Activated T-helper 1 cell treated with anti-CD3 and anti-CD28 coated beads, Interleukin-2, amount 50 U/mL, for 16 hours (primary cell): Measurements from ENCODE around the gene KISS1R.
A peak's percentile ranks its signal among the peaks of the same experiment; 100 is the strongest.
"Not testable (repeated sequence)": the region's sequence is repeated elsewhere in the genome, so short reads cannot be mapped to it uniquely, and the experiment has no call there.

ENCODE experiments used
- DNase-seq, 2 donors: peaks; one replicate each; pipeline ENCODE4 v3.0.0-alpha.2; 2020; ENCODE audit warnings: low read depth in 1 of 2, low spot score in 1 of 2

The KISS1R gene

DNA sequence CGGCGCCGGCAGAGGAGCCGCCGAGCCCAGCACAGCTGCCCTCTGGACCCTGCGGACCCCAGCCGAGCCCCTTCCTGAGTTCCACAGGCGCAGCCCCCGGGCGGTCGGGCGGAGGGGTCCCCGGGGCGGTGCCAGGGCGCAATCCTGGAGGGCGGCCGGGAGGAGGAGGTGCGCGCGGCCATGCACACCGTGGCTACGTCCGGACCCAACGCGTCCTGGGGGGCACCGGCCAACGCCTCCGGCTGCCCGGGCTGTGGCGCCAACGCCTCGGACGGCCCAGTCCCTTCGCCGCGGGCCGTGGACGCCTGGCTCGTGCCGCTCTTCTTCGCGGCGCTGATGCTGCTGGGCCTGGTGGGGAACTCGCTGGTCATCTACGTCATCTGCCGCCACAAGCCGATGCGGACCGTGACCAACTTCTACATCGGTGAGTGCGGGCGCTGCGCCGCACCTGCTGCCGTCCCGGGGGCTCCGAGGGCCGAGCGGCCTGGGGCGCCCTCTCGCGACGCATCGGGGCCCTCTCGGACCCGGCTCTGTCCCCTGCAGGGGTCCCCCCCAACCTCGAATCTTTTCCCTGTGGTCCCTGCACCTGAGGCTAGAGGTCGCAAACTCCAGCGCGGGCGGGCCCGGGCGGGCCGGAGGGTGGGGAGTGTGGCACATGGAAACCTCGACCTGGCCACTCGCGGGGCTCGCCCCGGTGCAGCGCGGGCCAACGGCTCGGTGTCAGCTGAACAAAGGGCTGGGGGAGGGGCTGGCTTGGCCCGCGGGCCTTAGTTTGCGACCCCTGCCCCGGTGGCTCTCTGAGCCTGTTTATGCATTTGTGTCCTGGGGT, at the start of gene KISS1R:
TSS of gene KISS1R (plus strand) at position 11 of the 829 bp plus-strand sequence. CDS start at position 181, 170 bp downstream.
- DNase-seq = no peak

DNA sequence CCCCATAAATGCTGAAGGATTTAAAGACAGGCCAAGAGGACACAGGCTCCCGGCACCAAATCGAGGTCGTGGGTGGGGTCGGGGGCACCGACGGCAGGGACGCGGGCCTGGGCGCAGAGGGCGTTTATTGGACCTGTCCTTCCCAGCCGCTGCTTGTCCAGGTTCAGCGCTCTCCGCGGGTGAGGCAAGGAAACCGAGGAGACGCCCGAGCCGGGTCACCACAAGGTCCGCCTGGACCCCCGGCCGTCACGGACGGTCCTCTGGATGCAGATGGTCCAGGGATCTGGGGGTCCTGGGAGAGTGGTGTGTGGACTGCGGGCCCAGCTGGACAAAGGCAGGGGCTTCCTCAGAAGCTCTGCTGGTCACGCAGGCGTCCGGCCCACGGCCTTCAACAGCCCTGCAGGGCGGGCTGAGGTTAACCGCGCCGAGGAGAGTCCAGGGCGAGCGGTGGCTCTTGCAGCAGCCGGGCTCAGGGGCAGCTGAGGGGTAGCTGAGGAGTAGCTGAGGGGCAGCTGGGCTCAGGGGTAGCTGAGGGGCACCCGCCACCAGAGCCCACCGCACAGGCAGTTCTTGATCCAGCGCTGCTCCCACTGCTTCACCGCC, 49.2 kb upstream of the KISS1R start:
- DNase-seq = no peak

DNA sequence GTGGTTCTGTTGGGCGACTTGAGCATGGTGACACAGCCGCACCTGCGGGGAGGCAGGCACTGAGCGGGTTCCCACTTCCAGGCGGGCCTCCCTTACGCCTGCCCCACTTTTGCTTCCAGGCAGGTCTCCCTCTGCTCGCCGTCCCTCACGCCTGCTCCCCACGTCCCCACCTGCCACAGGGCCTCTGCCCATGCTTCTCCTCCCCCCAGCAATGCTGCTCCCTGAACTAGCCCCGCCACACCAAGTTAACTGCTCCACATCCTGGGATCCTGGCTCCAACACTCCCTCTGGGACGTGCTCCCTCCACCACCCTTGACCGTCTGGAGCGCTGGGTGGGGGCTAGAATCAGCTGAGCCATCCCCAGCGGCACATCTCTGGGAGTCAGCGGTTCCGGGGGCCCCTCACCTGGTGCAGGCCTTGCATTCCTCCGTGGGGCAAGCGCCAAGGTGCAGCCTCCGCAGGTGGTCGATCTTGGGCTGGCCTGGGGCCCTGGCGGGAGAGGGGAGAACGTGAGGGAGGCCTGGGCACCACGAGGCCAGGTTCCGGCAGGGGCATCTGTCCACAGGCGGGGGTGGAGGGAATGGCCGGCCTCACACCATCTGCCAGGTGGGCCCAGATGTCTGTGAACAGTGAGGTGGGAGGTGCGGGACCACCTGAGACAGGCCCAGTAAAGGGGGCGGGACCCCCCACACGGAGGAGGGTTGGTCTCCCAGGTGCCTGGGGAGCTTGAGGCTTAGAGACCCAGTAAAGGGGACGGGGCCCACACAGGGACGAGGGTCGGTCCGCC, 48.5 kb upstream of the KISS1R start:
- DNase-seq = no peak

DNA sequence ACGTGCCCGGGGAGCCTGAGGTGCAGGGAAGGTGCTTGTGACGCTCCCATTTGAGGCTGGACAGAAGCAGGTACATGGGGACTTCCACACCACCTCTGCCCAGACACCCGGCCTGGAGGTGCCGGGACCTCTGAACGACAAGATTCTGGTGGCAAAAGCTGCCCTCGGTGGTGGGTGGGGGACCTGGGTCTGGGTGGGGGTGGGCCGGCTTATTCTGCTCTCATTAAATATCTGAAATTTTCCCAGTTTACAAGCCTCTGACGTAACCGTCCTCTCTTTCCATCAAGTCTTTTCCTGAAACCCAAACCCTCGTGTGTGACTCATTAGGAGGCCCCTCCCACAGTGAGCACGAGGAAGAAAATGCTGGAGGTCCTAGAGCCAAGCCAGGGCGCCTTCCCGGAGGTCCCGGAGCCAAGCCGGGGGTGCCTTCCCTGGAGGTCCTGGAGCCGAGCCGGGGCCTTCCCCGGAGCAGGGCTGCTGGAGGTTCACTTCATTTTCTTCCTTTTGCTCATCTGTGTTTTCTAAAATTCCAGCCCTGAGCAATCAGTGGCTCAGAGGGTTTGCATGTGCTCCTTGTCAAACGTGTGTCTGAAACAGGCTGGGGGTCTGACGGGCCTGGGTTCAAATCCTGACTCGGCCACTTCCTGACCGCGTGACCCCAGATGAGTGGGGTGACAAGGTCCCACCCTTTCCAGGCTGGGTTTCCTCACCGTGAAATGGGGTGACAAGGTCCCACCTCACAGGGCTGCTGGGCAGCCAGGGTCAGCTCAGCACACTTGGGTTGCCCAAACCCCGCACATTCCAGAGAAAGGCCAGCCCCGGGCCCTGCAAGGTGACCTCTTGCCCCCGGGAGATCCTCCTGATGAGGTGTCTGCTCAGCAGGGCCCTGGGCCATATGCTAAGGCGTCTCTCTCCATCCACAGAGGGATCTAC, 47.6 kb upstream of the KISS1R start:
- DNase-seq = no peak

DNA sequence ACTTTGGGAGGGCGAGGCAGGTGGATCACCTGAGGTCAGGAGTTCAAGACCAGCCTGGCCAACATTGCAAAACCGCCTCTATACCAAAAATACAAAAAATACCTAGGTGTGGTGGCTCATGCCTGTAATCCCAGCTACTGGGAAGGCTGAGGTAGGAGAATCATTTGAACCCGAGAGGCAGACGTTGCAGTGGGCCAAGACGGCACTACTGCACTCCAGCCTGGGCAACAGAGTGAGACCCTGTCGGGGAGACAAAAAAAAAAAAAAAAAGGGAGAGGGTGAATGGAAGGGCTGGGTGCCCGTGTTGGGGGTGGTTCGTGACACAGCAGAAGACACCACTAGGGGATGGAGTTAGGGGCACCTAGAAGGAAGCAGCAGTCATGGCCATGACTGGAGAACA, 46.8 kb upstream of the KISS1R start:
- no peak for DNase-seq

DNA sequence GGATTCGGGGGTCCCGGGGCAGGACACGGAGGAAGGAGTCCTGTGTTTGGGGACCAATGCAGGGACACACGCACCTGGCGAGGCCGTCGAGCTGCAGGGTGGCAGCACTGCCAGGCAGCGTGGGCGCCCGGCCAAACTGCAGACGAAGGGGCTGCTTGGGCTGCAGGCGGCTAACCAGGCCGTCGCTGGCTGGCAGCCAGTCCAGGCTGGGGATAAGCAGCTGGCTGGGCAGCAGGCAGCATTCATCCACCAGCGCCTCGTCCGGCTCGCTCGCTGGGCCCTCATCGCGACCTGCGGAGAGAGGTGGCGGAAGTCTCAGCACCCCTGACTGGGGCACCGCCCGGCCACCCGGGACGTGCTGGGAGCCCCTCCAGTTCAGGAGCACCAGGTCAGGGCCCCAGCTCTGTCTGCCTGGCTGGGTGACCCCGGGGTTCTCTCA, 46.2 kb upstream of the KISS1R start:
- DNase-seq = no peak

DNA sequence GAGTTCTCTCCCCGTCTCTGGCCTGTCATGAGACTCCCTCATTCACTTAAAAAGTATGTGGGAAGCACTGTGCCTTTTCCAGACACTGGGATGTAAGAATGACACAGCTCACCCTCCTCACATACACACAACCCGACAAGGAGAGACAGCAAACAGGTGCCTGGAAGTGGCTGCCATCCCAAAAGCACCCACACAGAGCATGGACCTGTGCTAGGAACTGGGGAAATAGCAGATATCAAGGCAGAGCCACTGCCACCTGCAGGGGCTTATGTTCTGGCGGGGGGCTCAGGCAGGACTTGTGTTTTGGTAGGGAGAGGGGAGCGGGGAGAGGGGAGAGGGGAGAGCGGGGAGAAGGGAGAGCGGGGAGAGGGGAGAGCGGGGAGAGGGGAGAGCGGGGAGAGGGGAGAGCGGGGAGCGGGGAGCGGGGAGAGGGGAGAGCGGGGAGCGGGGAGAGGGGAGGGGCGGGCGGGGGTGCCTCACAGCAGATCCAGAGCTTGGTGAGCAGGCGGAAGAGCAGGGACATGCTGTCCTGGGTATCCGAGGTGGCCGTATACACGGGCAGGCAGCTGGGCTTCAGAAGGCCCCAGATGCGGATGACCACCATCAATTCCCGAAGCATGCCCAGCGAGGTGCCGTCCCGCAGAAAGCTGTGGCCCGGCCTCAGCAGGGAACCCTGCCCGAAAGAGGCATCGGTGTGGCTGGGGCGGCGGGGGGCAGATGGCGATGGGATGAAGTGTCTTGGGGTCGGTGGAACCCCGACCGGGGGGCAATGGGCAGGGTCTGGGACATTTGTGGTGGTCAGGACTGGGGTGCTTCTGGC, 45.5 kb upstream of the KISS1R start:
- DNase-seq = no peak

DNA sequence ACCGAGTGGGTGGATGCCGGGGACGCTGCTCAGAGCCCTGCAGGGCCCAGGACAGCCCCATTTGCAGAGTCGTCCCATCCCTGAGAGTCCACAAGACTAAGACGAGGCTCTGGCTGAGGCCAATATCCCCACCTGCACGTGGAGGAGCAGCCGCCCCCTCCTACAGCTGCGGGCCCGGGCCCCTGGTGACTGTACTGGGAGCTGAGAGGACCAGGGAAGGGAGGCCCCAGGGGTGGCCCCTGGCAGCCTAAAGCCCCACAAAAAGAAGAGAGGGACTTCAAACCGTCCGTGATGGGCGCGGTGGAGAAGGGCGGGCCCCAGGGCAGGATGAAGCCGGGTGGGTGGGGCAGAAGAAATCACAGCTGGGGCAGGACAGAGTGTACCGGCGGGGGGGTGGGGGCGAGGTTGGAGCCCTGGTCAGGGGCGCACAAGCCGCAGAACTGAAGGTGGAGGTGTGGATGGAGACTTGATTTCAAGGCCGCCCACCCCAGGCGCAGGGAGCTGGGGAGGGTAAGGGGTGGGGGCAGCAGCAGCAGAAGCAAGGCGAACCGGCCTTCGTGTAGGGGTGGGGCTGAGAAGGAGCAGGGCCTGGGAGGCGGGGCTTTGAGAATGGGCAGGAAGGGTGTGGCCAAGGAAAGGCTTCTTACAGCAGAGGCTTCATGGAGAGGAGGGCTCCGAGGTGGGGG, 44.7 kb upstream of the KISS1R start:
- DNase-seq = peak; percentile 44 to 66

DNA sequence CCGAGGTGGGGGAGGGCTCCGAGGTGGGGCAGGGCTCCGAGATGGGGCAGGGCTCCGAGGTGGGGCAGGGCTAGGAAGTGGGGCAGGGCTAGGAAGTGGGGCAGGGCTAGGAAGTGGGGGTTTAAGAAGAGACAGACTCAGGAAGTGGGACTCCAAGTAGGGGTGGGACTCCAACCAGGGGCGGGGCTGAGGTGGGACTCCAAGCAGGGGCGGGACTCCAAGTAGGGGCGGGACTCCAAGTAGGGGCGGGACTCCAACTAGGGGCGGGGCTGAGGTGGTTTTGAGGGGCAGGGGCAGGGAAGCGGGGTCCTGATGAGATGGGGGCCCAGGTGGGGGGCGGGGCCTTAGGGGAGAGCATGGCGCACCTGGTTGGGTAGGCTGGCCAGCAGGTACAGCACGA, 44.0 kb upstream of the KISS1R start:
- peak; percentile 45 to 67 for DNase-seq

DNA sequence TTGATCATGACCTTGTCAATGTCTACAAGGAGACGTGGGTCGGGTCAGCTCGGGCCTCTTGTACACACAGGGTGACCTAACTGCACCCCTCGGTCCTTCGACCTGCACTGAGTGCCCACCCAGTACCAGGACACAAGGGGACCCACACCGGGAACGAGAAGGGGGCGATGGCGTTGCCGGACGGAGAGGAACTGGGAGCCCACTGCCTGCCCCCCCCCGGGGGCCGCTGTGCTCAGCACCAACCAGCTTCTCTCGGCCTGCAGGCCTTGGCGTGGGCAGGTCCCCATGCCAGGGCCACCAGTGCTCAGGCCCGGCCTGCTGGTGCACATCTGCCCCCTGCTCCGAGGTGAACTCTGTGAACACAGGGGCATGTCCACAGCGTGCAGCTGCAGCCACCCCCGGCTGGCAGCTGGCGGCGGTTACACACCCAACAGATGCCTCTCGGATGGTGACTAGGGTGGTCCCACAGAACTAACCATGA, 43.5 kb upstream of the KISS1R start:
- DNase-seq = no peak

DNA sequence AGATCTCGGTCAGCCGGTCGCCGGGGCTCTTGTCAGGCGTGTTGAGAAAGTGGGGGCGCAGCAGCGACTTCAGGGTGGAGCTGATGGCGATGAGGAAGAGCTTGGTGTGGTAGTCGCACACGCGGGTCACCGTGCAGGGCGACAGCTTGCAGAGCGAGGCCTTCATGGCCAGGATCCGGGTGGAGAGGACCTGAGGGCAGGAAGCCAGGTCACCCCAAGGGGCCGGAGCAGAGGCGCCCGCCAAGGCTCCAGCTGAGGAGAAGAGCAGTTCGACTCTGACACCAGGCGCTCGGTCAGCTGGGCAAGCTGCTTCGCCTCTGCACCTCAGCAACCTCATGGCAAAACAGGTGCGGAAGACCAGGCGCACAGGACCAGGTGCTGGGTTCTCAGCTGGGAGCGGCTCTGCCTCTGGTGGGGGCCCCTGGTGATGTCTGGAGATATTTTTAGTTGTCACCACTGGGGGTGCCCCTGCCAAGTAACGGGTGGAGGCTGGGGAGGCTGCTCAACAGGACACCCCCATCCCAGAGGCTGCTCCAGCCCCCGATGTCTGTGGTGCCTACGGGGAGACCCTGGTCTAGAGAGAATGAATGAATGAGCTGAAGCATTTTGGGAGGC, 41.8 kb upstream of the KISS1R start:
- no peak for DNase-seq

DNA sequence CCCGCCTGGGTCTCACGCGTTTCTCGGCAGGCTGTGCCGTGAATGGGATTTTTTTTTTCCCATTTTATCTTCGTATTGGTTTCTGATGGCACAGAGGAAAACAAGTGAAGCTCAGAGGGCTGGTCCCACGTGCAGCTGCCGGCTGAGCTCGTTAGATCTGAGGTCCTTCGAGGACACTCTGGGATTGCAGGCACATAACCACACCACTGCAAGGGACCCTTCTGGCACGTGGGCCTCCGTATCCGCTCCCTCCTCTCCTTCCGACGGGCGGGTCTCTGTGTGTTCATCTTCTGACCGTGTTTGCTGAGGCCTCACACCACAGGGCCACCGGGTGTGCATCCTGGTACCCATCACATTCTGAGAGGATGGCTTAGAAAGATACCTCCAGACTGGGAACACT, 41.0 kb upstream of the KISS1R start:
- no peak for DNase-seq

DNA sequence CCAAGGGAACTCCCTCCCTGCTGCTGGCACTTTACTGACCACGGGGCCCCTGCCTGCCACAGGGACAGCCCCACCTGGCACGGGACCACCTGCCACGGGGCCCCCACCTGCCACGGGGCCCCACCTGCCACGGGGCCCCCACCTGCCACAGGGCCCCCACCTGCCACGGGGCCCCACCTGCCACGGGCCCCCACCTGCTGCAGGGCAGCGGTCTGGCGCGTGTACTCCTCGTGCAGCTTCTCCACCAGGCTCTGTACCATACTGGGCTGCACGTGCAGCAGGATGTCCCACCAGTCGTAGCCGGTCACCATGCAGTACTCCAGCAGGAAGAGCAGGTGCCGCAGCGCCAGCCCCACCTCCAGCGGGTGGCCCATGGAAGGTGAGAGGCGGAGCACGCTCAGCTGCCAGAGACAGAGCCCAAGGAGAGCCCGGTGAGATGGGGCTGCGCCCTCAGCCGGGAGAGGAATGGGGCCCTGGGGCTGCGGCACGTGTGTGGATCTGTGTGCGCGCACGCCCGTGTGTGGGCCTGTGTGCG, 40.3 kb upstream of the KISS1R start:
- no peak for DNase-seq

DNA sequence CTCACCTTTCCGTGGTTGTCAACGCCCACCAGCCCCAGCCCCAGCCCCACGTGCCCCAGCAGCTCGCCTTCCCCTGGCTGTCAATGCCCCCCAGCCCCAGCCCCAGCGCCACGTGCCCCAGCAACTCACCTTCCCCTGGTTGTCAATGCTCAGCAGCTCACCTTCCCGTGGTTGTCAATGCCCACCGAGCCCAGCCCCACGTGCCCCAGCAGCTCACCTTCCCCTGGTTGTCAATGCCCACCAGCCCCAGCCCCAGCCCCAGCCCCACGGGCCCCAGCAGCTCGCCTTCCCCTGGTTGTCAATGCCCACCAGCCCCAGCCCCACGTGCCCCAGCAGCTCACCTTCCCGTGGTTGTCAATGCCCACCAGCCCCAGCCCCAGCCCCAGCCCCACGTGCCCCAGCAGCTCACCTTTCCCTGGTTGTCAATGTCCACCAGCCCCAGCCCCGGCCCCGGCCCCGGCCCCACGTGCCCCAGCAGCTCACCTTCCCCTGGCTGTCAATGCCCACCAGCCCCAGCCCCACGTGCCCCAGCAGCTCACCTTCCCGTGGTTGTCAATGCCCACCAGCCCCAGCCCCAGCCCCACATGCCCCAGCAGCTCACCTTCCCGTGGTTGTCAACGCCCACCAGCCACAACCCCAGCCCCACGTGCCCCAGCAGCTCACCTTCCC, 39.0 kb upstream of the KISS1R start:
- not testable (repeated sequence) for DNase-seq

DNA sequence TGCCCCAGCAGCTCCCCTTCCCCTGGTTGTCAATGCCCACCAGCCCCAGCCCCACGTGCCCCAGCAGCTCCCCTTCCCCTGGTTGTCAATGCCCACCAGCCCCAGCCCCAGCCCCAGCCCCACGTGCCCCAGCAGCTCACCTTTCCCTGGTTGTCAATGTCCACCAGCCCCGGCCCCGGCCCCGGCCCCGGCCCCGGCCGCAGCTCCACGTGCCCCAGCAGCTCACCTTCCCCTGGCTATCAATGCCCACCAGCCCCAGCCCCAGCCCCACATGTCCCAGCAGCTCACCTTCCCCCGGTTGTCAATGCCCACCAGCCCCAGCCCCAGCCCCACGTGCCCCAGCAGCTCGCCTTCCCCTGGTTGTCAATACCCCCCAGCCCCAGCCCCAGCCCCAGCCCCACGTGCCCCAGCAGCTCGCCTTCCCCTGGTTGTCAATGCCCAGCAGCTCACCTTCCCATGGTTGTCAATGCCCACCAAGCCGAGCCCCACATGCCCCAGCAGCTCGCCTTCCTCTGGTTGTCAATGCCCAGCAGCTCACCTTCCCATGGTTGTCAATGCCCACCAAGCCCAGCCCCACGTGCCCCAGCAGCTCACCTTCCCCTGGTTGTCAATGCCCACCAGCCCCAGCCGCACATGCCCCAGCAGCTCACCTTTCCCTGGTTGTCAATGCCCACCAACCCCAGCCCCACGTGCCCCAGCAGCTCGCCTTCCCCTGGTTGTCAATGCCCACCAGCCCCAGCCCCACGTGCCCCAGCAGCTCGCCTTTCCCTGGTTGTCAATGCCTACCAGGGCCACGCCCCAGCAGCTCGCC, 38.2 kb upstream of the KISS1R start:
- DNase-seq = not testable (repeated sequence)

DNA sequence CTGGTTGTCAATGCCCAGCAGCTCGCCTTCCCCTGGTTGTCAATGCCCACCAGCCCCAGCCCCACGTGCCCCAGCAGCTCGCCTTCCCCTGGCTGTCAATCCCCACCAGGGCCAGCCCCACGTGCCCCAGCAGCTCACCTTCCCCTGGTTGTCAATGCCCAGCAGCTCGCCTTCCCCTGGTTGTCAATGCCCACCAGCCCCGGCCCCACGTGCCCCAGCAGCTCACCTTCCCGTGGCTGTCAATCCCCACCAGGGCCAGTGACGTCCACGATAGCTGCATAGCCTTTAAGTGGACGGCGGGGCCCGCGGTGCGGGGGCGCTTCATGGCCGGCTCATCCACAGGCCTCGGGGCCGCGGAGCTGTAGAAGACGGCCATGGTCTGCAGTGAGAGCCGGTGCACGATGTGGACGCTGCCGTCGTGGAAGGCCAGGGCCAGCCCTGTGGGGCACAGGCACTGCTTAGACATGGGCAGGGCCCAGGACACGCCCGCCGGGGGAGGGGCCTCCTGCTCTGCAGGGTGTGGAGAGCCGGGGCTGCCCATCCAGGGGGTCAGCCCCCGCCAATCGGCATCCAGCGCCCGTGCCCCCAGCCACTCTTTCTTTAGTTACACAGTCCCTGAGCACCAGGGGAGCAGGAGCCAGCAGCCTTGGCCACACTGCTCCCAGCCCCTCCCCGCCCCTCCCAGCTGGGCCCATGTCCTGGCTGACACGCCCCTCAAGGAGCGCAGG, 37.3 kb upstream of the KISS1R start:
- no peak for DNase-seq
